OCI-LY7 (cell line): ENCODE results near the gene RAB3IL1.

Source experiments
- CTCF ChIP-seq: fragments of 200-600 bp; sonication (generic); conservative IDR thresholded peaks from 2 replicates; pipeline ENCODE4 v1.5.1; 2014; ENCODE audit warnings: mild to moderate bottlenecking, antibody characterized with exemption, low read length, moderate library complexity, mixed read lengths
- EZH2phosphoT487 ChIP-seq: fragments of 200-600 bp; sonication (generic); IDR thresholded peaks from 2 replicates; pipeline ENCODE4 v1.6.1; 2018; ENCODE audit warnings: low read depth, borderline replicate concordance, mild to moderate bottlenecking, mixed run types, antibody characterized with exemption, low read length, moderate library complexity, mixed read lengths

- TF ChIP-seq CTCF (no peak), EZH2phosphoT487 (no peak)
Observed at GRCh38 chr11:61887839-61888494, 29.4 kb downstream of the RAB3IL1 start.
